ENCODE measurements around the gene R3HDML.
A peak's percentile ranks its signal among the peaks of the same experiment; 100 is the strongest.
"Not testable (repeated sequence)": the region's sequence is repeated elsewhere in the genome, so short reads cannot be mapped to it uniquely, and the experiment has no call there.

R3HDML gene

GRCh38 chr20:44336725-44337380 lies at the start of gene R3HDML:
R3HDML (plus strand) TSS chr20:44337043; CDS start chr20:44337158, 115 bp downstream.
- DNase-seq: no peak

- DNase-seq: no peak
Observed at GRCh38 chr20:44287272-44288097, 49.4 kb upstream of the R3HDML start.

GRCh38 chr20:44288252-44288651 lies 48.6 kb upstream of the R3HDML start:
- no peak for DNase-seq

- no peak for DNase-seq
Observed at GRCh38 chr20:44291754-44292153, 45.1 kb upstream of the R3HDML start.

GRCh38 chr20:44296011-44296410 lies 40.8 kb upstream of the R3HDML start:
- DNase-seq: no peak

GRCh38 chr20:44297721-44298120 lies 39.1 kb upstream of the R3HDML start:
- DNase-seq: no peak

GRCh38 chr20:44299011-44299535 lies 37.8 kb upstream of the R3HDML start:
- not testable (repeated sequence) for DNase-seq

- no peak for DNase-seq
Observed at GRCh38 chr20:44301285-44301684, 35.6 kb upstream of the R3HDML start.

GRCh38 chr20:44302026-44302669 lies 34.7 kb upstream of the R3HDML start:
- DNase-seq: no peak

GRCh38 chr20:44302736-44303135 lies 34.1 kb upstream of the R3HDML start:
- DNase-seq: no peak

GRCh38 chr20:44304383-44304782 lies 32.5 kb upstream of the R3HDML start:
- DNase-seq: no peak

- DNase-seq: no peak
Observed at GRCh38 chr20:44306927-44307326, 29.9 kb upstream of the R3HDML start.

- no peak for DNase-seq
Observed at GRCh38 chr20:44309763-44310663, 26.8 kb upstream of the R3HDML start.

- DNase-seq: peak; percentile 97
Observed at GRCh38 chr20:44310664-44311639, 25.9 kb upstream of the R3HDML start, which contains the start of gene FITM2. FITM2 (minus strand) TSS chr20:44311202; CDS start chr20:44311148, 54 bp downstream.

- no peak for DNase-seq
Observed at GRCh38 chr20:44314870-44315269, 22.0 kb upstream of the R3HDML start.

GRCh38 chr20:44319839-44320422 lies 16.9 kb upstream of the R3HDML start:
- DNase-seq: no peak

GRCh38 chr20:44324343-44324742 lies 12.5 kb upstream of the R3HDML start:
- no peak for DNase-seq

- no peak for DNase-seq
Observed at GRCh38 chr20:44326391-44327159, 10.3 kb upstream of the R3HDML start.

- DNase-seq: not testable (repeated sequence)
Observed at GRCh38 chr20:44327748-44328147, 9.1 kb upstream of the R3HDML start.

GRCh38 chr20:44328428-44328827 lies 8.4 kb upstream of the R3HDML start:
- DNase-seq: no peak

Data from 8988T (cell line).